ENCODE results near the gene SDCBP2. TPM values are rescaled to one million over a fixed set of nuclear protein-coding genes. Genes with fewer than 3 reads are reported as not detected.

SDCBP2 gene
- total and polyA plus RNA-seq, 11 donors, result 0.65 to 4.2 (median 2.1) TPM

- no peak overlapping the region for H3K4me3 ChIP-seq
- DNase-seq, result peak in 1 of 5 donors; percentile 5
- H3K4me1 ChIP-seq, result peaks cover 24 to 75% (median 58%) of the 10 kb centered on the region in 12 donors
- intact Hi-C loops (cut with DNase I), result loop anchor here in 3 of 10 donors (5.0 kb wide), 3 partner anchors 41 to 51 kb away; no protein-coding TSS in a partner anchor
- peaks cover 0 to 11% (median 4%) of the 10 kb centered on the region in 9 donors for H3K36me3 ChIP-seq
- peak overlapping the region in 9 of 12 donors; percentile 96 to 100 (median 99) for H3K27ac ChIP-seq
- no peaks in the 10 kb centered on the region for H3K27me3 ChIP-seq
- ATAC-seq, result no peak
- WGBS, 4 donors, result 92 to 98% (median 94%) methylated on average over 2 of the region's 2 CpGs
- H3K9me3 ChIP-seq, result no peaks in the 10 kb centered on the region
- TF ChIP-seq POLR2A (IDR thresholded peaks at IDR 0.05) (no peak), CTCF (IDR thresholded peaks at IDR 0.05) (no peak)
These were observed 2.2 kb upstream of the SDCBP2 start for GRCh38 chr20:1331101-1331500.

GRCh38 chr20:1330075-1330830 is 1.3 kb upstream of the SDCBP2 start:
- ATAC-seq (peak; percentile 70 to 80 (median 77)), DNase-seq (peak in 4 of 5 donors; percentile 76 to 89 (median 80))
- no peaks in the 10 kb centered on the region for H3K9me3 ChIP-seq
- H3K4me1 ChIP-seq, result peaks cover 24 to 75% (median 56%) of the 10 kb centered on the region in 12 donors
- intact Hi-C loops (cut with DNase I), result loop anchor here in 3 of 10 donors (5.0 kb wide), 3 partner anchors 42 to 52 kb away; no protein-coding TSS in a partner anchor
- WGBS, 4 donors, result 31 to 44% (median 39%) methylated on average over 6 of the region's 6 CpGs
- peak overlapping the region; percentile 19 to 100 (median 99) for H3K27ac ChIP-seq
- H3K36me3 ChIP-seq, result peaks cover 0 to 11% (median 4%) of the 10 kb centered on the region in 9 donors
- TF ChIP-seq CTCF (IDR thresholded peaks at IDR 0.05) (no peak), POLR2A (IDR thresholded peaks at IDR 0.05) (peak in 1 of 2 donors; percentile 29)
- H3K4me3 ChIP-seq, result no peak overlapping the region
- no peaks in the 10 kb centered on the region for H3K27me3 ChIP-seq

GRCh38 chr20:1327827-1328679 is 886 bp downstream of the SDCBP2 start:
- 85 to 88% (median 86%) methylated on average over 6 to 7 of the region's 7 CpGs for WGBS, 4 donors
- intact Hi-C loops (cut with DNase I), result loop anchor here in 4 of 10 donors (2.0 to 5.0 kb wide), 3 partner anchors 44 to 65 kb away; partner anchors contain the start of gene FKBP1A (in 3 of the 4)

More at GRCh38 chr20:1327827-1328679, 886 bp downstream of the SDCBP2 start:
- DNase-seq (peak in 2 of 5 donors; percentile 3 to 14), ATAC-seq (no peak)
- H3K9me3 ChIP-seq, result no peaks in the 10 kb centered on the region
- no peak overlapping the region for H3K4me3 ChIP-seq
- peaks cover 24 to 86% (median 67%) of the 10 kb centered on the region in 12 donors for H3K4me1 ChIP-seq
- TF ChIP-seq CTCF (IDR thresholded peaks at IDR 0.05), result no peak
- TF ChIP-seq POLR2A (IDR thresholded peaks at IDR 0.05), result no peak
- H3K27me3 ChIP-seq, result no peaks in the 10 kb centered on the region
- peaks cover 0 to 8% (median 4%) of the 10 kb centered on the region in 9 donors for H3K36me3 ChIP-seq
- H3K27ac ChIP-seq, result peak overlapping the region; percentile 96 to 100 (median 99)

Measured in heart left ventricle (tissue), 16 donors.